ENCODE results near the gene ATG7. TPM values are rescaled to one million over a fixed set of nuclear protein-coding genes. Genes with fewer than 3 reads are reported as not detected.
"Not testable (repeated sequence)": the region's sequence is repeated elsewhere in the genome, so short reads cannot be mapped to it uniquely, and the experiment has no call there.

ATG7 gene
- polyA plus RNA-seq, 3 donors = 23.1 to 27.4 (median 26.6) TPM

- no peak for DNase-seq (ENCODE audit: extremely low read depth in 1 of 11, low read depth in 9 of 11, low spot score in 4 of 11)
These were observed 195.7 kb downstream of the ATG7 start for GRCh38 chr3:11467875-11468274.

- no peak for DNase-seq (ENCODE audit: extremely low read depth in 1 of 11, low read depth in 9 of 11, low spot score in 4 of 11)
These were observed 198.0 kb downstream of the ATG7 start for GRCh38 chr3:11470031-11470853.

- DNase-seq (ENCODE audit: extremely low read depth in 1 of 11, low read depth in 9 of 11, low spot score in 4 of 11) = no peak
These were observed 203.1 kb downstream of the ATG7 start for GRCh38 chr3:11475324-11475723.

GRCh38 chr3:11476735-11477144 lies 204.5 kb downstream of the ATG7 start:
- DNase-seq (ENCODE audit: extremely low read depth in 1 of 11, low read depth in 9 of 11, low spot score in 4 of 11) = no peak

GRCh38 chr3:11477407-11477911 lies 205.3 kb downstream of the ATG7 start:
- no peak for DNase-seq (ENCODE audit: extremely low read depth in 1 of 11, low read depth in 9 of 11, low spot score in 4 of 11)

- no peak for DNase-seq (ENCODE audit: extremely low read depth in 1 of 11, low read depth in 9 of 11, low spot score in 4 of 11)
These were observed 206.0 kb downstream of the ATG7 start for GRCh38 chr3:11478167-11478566.

GRCh38 chr3:11479221-11479620 lies 207.0 kb downstream of the ATG7 start:
- DNase-seq (ENCODE audit: extremely low read depth in 1 of 11, low read depth in 9 of 11, low spot score in 4 of 11) = no peak

- DNase-seq (ENCODE audit: extremely low read depth in 1 of 11, low read depth in 9 of 11, low spot score in 4 of 11) = peak in 1 of 11 donors; percentile 45
These were observed 208.6 kb downstream of the ATG7 start for GRCh38 chr3:11480663-11481298.

GRCh38 chr3:11481556-11481955 lies 209.4 kb downstream of the ATG7 start:
- no peak for DNase-seq (ENCODE audit: extremely low read depth in 1 of 11, low read depth in 9 of 11, low spot score in 4 of 11)

GRCh38 chr3:11482021-11482420 lies 209.8 kb downstream of the ATG7 start:
- peak in 1 of 11 donors; percentile 37 for DNase-seq (ENCODE audit: extremely low read depth in 1 of 11, low read depth in 9 of 11, low spot score in 4 of 11)

GRCh38 chr3:11488356-11488755 lies 216.2 kb downstream of the ATG7 start:
- not testable (repeated sequence) for DNase-seq (ENCODE audit: extremely low read depth in 1 of 11, low read depth in 9 of 11, low spot score in 4 of 11)

- no peak for DNase-seq (ENCODE audit: extremely low read depth in 1 of 11, low read depth in 9 of 11, low spot score in 4 of 11)
These were observed 222.1 kb downstream of the ATG7 start for GRCh38 chr3:11494131-11494916.

- DNase-seq (ENCODE audit: extremely low read depth in 1 of 11, low read depth in 9 of 11, low spot score in 4 of 11) = peak in 1 of 11 donors; percentile 52
These were observed 223.9 kb downstream of the ATG7 start for GRCh38 chr3:11495948-11496557.

GRCh38 chr3:11498177-11498576 lies 226.0 kb downstream of the ATG7 start:
- no peak for DNase-seq (ENCODE audit: extremely low read depth in 1 of 11, low read depth in 9 of 11, low spot score in 4 of 11)

- no peak for DNase-seq (ENCODE audit: extremely low read depth in 1 of 11, low read depth in 9 of 11, low spot score in 4 of 11)
These were observed 226.4 kb downstream of the ATG7 start for GRCh38 chr3:11498646-11499045.

- DNase-seq (ENCODE audit: extremely low read depth in 1 of 11, low read depth in 9 of 11, low spot score in 4 of 11) = no peak
These were observed 226.9 kb downstream of the ATG7 start for GRCh38 chr3:11499144-11499543.

- not testable (repeated sequence) for DNase-seq (ENCODE audit: extremely low read depth in 1 of 11, low read depth in 9 of 11, low spot score in 4 of 11)
These were observed 230.2 kb downstream of the ATG7 start for GRCh38 chr3:11502413-11502812.

- DNase-seq (ENCODE audit: extremely low read depth in 1 of 11, low read depth in 9 of 11, low spot score in 4 of 11) = no peak
These were observed 235.5 kb downstream of the ATG7 start for GRCh38 chr3:11507719-11508118.

Measured in renal cortex interstitium (tissue), 11 donors.